Testis (tissue), 3 donors: ENCODE results near the gene NPEPPS. TPM values are rescaled to one million over a fixed set of nuclear protein-coding genes. Genes with fewer than 3 reads are reported as not detected.

Experiments
- DNase-seq: peaks from one replicate; pipeline ENCODE4 v3.0.0-alpha.2; 2019
- H3K27ac ChIP-seq, 2 donors: fragments of 200-600 bp; sonication (generic); one replicate each; pipeline ENCODE4 v1.5.1; 2019
- H3K27me3 ChIP-seq: fragments of 200-600 bp; sonication (generic); one replicate; pipeline ENCODE4 v1.5.1; 2019
- H3K36me3 ChIP-seq: fragments of 200-600 bp; sonication (generic); one replicate; pipeline ENCODE4 v1.5.1; 2017; ENCODE audit warnings: low read depth; ENCODE audit errors: missing control alignments
- H3K4me1 ChIP-seq: fragments of 200-600 bp; sonication (generic); one replicate; pipeline ENCODE4 v1.5.1; 2019
- H3K4me3 ChIP-seq, 2 donors: fragments of 200-600 bp; sonication (generic); one replicate each; pipeline ENCODE4 v1.5.1; 2017 to 2019
- H3K9me3 ChIP-seq: fragments of 200-600 bp; sonication (generic); one replicate; pipeline ENCODE4 v1.5.1; 2017
- POLR2A ChIP-seq: fragments of 450-650 bp; IDR thresholded peaks from one replicate; pipeline ENCODE4 v1.6.1; 2017; ENCODE audit warnings: antibody characterized with exemption, mild to moderate bottlenecking, moderate library complexity
- WGBS, 2 donors: methylation state at CpG; one replicate each; pipeline ENCODE4 v1.1.5; 2018; 5-methylcytosine and 5-hydroxymethylcytosine counted together
- intact Hi-C: fragments of 100-400 bp; cut with DNase I; formaldehyde crosslinking; loops from one replicate; pipeline ENCODE4 v1.15.1; 2023; ENCODE audit warnings: low total_unique reads
- polyA plus RNA-seq: library from polyadenylated mRNA; stranded (reverse); fragments of 350-450 nt; fragmentation: Illumina TruSeq; extraction: RNeasy Lipid Tissue Mini Kit (QIAGEN cat#74804); gene quantifications from one replicate; pipeline ENCODE4 v1.2.3, GENCODE V29; 2014; ENCODE audit warnings: low read depth, low replicate concordance; ENCODE audit not compliant: insufficient read depth
- total RNA-seq, 2 donors: library from RNA; depleted of rRNA; stranded (reverse); fragments of >200 nt; gene quantifications; one replicate each; pipeline ENCODE4 v1.2.3, GENCODE V29; 2016
- TF ChIP-seq, protein P1 (sequence below), 3 experiments: fragments of 450-650 bp in 2 of 3; fragments of 200-600 bp in 1 of 3; sonication (generic) in 1 of 3; IDR thresholded peaks; one replicate each; pipeline ENCODE4 v1.5.1; 2016 to 2019; ENCODE audit warnings: antibody characterized with exemption in 3 of 3, mild to moderate bottlenecking in 2 of 3, moderate library complexity in 1 of 3

NPEPPS gene
- total and polyA plus RNA-seq, 3 donors from 2014 or later, result 104 to 115 (median 108) TPM

- Histone ChIP-seq H3K27me3 (no peaks in the 10 kb centered on the region), H3K4me3 (peak within 1 kb of the TSS; percentile 97 to 98), H3K4me1 (peaks cover 18% of the 10 kb centered on the region), H3K9me3 (no peaks in the 10 kb centered on the region), H3K36me3 (no peaks in the 10 kb centered on the region), H3K27ac (peak within 1 kb of the TSS; percentile 83 to 95)
- 0 to 1% methylated on average over 69 to 73 of the region's 74 CpGs for WGBS, 2 donors
- DNase-seq, result peak; percentile 100
- intact Hi-C loops, result no loop called here
- TF ChIP-seq, protein P1, sequence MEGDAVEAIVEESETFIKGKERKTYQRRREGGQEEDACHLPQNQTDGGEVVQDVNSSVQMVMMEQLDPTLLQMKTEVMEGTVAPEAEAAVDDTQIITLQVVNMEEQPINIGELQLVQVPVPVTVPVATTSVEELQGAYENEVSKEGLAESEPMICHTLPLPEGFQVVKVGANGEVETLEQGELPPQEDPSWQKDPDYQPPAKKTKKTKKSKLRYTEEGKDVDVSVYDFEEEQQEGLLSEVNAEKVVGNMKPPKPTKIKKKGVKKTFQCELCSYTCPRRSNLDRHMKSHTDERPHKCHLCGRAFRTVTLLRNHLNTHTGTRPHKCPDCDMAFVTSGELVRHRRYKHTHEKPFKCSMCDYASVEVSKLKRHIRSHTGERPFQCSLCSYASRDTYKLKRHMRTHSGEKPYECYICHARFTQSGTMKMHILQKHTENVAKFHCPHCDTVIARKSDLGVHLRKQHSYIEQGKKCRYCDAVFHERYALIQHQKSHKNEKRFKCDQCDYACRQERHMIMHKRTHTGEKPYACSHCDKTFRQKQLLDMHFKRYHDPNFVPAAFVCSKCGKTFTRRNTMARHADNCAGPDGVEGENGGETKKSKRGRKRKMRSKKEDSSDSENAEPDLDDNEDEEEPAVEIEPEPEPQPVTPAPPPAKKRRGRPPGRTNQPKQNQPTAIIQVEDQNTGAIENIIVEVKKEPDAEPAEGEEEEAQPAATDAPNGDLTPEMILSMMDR (IDR thresholded peaks at IDR 0.05), result no peak
- TF ChIP-seq POLR2A, result no peak
Observed at GRCh38 chr17:47649153-47649971, 118.5 kb downstream of the NPEPPS start, which contains the start of gene KPNB1. Gene KPNB1, plus strand, starts transcription at chr17:47649919. Its CDS starts 326 bp downstream, at chr17:47650245.

GRCh38 chr17:47649972-47650524 is 119.1 kb downstream of the NPEPPS start:
- no peaks in the 10 kb centered on the region for H3K9me3 ChIP-seq
- peaks cover 18% of the 10 kb centered on the region for H3K4me1 ChIP-seq
- intact Hi-C loops, result no loop called here
- H3K36me3 ChIP-seq, result no peaks in the 10 kb centered on the region
- H3K4me3 ChIP-seq, result peak overlapping the region; percentile 97 to 98
- 0% methylated on average over 14 to 31 of the region's 48 CpGs for WGBS, 2 donors
- DNase-seq, result no peak
- TF ChIP-seq POLR2A, result no peak
- TF ChIP-seq, protein P1 (IDR thresholded peaks at IDR 0.05), result no peak
- peak overlapping the region; percentile 83 to 95 for H3K27ac ChIP-seq
- H3K27me3 ChIP-seq, result no peaks in the 10 kb centered on the region

DNA sequence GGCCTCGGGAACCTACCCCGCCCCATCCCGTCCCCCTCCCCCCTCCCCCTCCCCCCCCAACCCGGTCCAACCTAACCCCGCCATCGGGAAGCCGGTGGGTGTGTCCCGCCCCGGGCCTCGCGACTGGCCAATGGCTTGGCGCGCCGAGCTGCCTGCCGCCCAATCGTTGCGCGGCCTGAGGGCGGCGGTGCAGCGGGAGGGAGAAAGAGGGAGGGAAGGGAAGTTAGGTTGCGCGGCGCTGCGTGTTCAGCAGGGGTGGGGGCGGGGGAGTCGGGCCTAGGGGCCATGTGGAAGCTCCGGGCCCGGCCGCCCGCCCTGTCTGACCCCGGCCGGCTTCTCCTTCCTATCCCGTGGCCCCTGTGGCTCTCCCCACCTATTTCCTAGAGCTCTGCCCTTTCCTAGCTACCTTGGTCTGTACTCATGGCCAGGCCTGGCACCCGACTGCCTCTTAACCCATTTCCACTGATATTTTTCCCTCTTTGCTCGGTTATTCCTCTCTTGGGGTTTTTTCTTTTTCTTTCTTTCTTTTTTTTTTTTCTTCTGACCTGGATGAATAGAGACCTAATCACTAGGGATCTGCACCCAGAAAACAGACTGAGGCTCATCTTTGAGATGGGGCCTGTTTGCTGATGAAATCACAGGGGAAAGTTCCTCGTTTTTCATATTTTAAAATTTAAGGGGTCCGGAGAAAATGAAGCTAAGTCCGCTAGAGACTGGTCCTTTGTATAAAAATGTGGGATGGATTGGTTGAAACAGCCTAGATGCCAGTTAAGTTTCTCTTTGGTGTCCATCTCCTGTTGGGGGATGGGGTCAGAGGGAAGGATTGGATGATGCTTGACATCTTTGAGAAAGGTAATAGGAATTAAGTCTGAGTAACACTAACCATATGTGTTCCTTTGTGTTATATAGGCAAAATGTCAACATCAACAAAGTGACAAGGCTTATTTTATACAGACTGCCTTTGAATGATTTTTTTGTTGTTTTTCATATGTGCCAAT is 119.9 kb downstream of the NPEPPS start:
- Histone ChIP-seq H3K27ac (peak overlapping the region; percentile 83 to 95), H3K4me3 (peak overlapping the region; percentile 97 to 98), H3K36me3 (no peaks in the 10 kb centered on the region), H3K9me3 (no peaks in the 10 kb centered on the region), H3K4me1 (peaks cover 18% of the 10 kb centered on the region), H3K27me3 (no peaks in the 10 kb centered on the region)
- 1 to 2% methylated on average over 12 to 34 of the region's 39 CpGs for WGBS, 2 donors
- DNase-seq, result peak; percentile 96
- TF ChIP-seq POLR2A, result no peak
- TF ChIP-seq, protein P1 (IDR thresholded peaks at IDR 0.05), result no peak
- intact Hi-C loops, result no loop called here

DNA sequence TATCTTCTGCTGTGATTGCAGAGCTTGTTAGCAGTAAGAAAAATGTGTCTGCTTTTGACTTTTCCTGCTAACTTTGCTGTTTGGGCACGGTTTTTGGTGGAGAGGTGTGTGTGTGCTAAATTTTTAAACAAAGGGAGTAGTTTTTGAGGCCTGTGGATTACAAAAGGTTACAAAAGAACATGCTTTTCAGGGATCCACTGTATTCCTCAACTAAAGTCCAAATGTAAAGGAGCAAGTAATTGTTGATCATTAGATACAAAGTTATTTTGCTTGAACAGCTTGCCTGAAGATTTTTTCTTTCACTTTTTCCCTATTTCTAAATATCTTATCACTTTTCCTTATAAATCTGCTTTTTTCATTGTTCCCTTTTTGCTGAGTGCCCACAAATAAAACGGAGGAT is 120.8 kb downstream of the NPEPPS start:
- Histone ChIP-seq H3K27me3 (no peaks in the 10 kb centered on the region), H3K4me3 (no peak overlapping the region), H3K27ac (peak overlapping the region in 1 of 2 donors; percentile 81), H3K36me3 (no peaks in the 10 kb centered on the region), H3K9me3 (no peaks in the 10 kb centered on the region), H3K4me1 (peaks cover 18% of the 10 kb centered on the region)
- 18 to 27% methylated on average over 2 of the region's 2 CpGs for WGBS, 2 donors
- TF ChIP-seq, protein P1 (IDR thresholded peaks at IDR 0.05), result no peak
- TF ChIP-seq POLR2A, result no peak
- no peak for DNase-seq
- intact Hi-C loops, result no loop called here
